IPS-11a (cell line): Measurements from ENCODE around the gene MAGEA9.
"Not testable (repeated sequence)": the region's sequence is repeated elsewhere in the genome, so short reads cannot be mapped to it uniquely, and the experiment has no call there.

Source experiments
- H3K4me3 ChIP-seq: one replicate; pipeline ENCODE4 v1.5.1; 2013; ENCODE audit warnings: low read depth, low read length, control low read depth

The MAGEA9 gene

GRCh38 chrX:149807747-149808458 lies 26.2 kb downstream of the MAGEA9 start:
- no peak overlapping the region for H3K4me3 ChIP-seq

- H3K4me3 ChIP-seq, result no peak overlapping the region
Measured at GRCh38 chrX:149818652-149819051, 36.9 kb downstream of the MAGEA9 start.

- no peak overlapping the region for H3K4me3 ChIP-seq
Measured at GRCh38 chrX:149819371-149819770, 37.6 kb downstream of the MAGEA9 start.

DNA sequence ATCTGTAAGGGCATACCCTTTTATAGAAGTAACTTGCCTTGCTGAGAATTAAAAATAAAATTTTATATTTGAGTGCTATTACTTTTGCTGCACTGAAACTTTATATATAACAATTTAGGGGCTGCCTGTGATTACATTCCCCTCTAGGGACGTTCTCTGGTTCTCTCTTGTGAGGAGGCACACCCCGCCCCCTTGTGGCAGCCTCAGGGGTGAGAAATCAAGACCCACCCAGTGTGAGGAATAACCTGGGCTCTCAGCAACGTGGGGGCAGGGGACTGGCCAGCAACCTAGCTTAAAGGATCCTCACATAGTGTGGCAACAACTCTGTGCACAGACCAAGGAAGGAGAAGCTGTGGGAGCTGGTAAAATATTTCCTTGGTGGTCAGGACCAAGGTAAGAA lies 43.7 kb downstream of the MAGEA9 start:
- H3K4me3 ChIP-seq, result no peak overlapping the region

DNA sequence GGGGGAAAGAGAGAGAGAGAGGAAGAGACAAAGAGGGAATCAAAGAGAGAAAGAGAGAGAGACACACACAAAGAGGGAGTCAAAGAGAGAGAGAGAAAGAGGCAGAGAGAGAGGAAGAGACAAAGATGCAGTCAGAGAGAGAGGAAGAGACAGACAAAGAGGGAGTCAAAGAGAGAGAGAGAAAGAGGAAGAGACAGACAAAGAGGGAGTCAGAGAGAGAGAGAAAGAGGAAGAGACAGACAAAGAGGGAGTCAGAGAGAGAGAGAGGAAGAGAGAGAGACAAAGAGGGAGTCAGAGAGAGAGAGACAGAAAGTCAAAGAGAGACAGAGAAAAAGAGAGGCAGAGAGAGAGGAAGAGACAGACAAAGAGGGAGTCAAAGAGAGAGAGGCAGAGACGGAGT lies 45.5 kb downstream of the MAGEA9 start:
- no peak overlapping the region for H3K4me3 ChIP-seq

DNA sequence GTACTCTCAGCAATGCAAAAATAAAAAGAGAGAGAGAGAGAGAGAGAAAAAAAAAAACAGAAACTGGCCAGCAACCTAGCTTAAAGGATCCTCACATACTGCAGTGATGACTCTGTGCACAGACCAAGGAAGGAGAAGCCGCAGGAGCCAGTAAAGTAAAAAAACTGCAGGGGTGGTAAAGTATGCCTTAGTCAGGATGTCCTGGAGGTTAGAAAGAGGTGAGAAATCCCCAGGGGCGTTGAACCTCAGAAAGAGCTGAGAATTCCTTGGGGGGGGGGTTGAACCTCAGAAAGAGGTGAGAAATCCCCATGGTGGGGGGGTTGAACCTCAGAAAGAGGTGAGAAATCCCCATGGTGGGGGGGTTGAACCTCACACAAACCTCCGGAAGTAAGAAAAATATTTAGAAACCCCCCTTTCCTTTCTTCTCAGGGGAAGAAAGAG lies 48.0 kb downstream of the MAGEA9 start:
- H3K4me3 ChIP-seq, result no peak overlapping the region

GRCh38 chrX:149830192-149830873 lies 48.6 kb downstream of the MAGEA9 start:
- H3K4me3 ChIP-seq, result no peak overlapping the region

DNA sequence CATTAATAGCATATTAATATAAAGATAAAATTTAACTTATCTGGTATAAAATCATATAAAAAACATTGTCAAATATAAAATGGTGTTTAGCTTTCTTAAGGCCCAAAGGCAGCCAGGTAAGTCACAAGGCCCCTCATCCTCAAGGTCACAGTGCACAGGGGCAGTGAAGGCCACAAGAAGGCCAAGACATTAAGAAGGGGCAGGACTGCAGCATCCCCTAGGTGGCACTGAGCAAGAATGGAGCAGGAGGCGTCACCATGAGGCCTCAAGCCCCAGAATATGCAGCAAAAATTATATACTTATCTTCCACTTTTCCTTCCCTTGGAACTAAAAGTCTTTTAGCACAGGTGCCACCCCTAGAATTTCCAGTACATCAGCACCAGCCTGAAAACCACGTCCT lies 49.7 kb downstream of the MAGEA9 start:
- no peak overlapping the region for H3K4me3 ChIP-seq

- not testable (repeated sequence) for H3K4me3 ChIP-seq
Measured at GRCh38 chrX:149836728-149837127, 55.0 kb downstream of the MAGEA9 start.

- H3K4me3 ChIP-seq, result no peak overlapping the region
Measured at GRCh38 chrX:149837167-149837566, 55.4 kb downstream of the MAGEA9 start.
